Umbilical cord (tissue), 1 donor: ENCODE results near the gene BBS12. TPM values are rescaled to one million over a fixed set of nuclear protein-coding genes. Genes with fewer than 3 reads are reported as not detected.

Experiments used
- total RNA-seq: library from RNA; depleted of rRNA; stranded (reverse); fragments of >200 nt; gene quantifications from one replicate; pipeline ENCODE4 v1.2.3, GENCODE V29; 2014; ENCODE audit warnings: low replicate concordance; ENCODE audit not compliant: insufficient read depth

Gene BBS12
- total RNA-seq, 1 donor from 2014 or later = 2.4 TPM

Other genes with a start within 250 kb of the BBS12 start
- gene IL21, start 111.6 kb upstream of the BBS12 start, total RNA-seq = 3.6 TPM
- gene FGF2, start 94.1 kb downstream of the BBS12 start, total RNA-seq = 58.0 TPM
- 13.7 TPM for gene NUDT6, start 189.9 kb downstream of the BBS12 start, total RNA-seq